CD4-positive, alpha-beta T cell treated with Interleukin-15 for 4 hours (primary cell): ENCODE results near the gene LRRC17.

Experiments
- DNase-seq: peaks from one replicate; pipeline ENCODE4 v3.0.0-alpha.2; 2020; ENCODE audit warnings: low spot score

The LRRC17 gene

GRCh38 chr7:102988631-102989560 is 76.1 kb downstream of the LRRC17 start:
- DNase-seq, result no peak

GRCh38 chr7:102990642-102991041 is 77.8 kb downstream of the LRRC17 start:
- no peak for DNase-seq

GRCh38 chr7:102991077-102991539 is 78.3 kb downstream of the LRRC17 start:
- DNase-seq, result no peak

DNA sequence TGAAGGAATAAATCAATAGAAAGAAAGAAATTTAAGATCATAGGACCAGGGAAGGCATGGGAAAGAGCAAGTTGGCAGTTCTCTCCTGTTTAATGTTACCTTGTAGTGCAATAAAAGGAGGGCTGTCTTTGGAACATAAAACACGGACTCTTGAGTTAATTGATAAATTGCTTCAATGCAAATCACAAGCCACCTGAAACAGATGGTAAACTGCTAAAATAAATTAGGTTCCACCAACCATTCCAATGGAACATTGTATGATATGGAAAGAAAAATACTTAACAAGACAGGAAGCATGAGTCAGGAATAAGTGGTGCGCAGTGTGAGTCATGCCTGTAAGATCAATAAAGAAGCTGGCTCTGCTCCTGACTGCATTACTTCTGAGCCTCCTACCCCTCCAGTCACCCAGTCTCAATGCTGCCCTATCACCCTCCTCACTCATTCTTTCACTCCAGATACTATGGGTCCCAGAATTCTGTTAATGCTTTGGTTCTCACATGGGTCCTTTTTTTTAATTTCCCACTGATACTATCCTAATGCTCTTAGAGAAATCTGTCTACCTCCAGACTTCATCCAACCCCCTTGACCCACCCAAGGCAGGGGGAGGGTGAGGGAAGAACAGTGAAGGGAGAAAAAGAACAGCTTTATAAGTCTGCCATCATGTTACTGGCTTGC is 78.9 kb downstream of the LRRC17 start:
- DNase-seq, result no peak

GRCh38 chr7:102992509-102992937 is 79.7 kb downstream of the LRRC17 start:
- DNase-seq, result no peak

DNA sequence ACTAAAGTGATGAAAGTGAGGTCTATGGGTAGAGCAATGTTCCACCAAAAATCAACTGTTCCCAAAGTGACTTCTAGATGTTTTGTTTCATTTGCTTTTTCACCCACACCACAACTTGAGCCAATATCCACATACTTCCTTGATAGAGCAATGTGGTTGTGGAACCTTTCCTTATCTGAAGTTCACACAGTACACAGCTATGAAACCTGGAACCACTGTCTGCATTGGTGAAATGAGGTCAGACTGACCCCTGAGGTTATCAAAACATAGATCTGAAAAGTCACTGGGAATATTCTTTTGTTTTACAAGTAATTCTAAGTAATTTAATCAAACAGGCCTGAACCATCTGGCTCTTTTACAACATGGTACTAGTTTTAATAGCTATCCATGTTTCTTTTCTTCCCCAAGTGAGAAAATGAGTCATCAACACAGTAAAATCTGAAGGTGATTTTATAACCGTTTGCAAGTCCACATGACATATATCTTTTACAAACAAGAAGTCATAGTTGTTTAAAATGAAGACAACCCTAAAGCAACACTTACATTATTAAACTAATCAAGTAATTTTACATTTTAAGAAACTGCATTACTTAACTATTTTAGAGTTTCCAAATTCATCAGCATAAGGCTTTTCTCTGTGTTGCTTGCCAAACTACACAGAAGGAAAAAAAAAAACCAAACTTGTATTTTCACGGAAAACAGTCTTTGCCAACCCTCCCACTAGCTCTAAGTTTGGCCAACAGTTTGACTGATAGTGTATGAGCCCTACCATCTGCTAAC is 80.3 kb downstream of the LRRC17 start:
- DNase-seq, result no peak

GRCh38 chr7:102993718-102994029 is 80.9 kb downstream of the LRRC17 start:
- DNase-seq, result no peak

DNA sequence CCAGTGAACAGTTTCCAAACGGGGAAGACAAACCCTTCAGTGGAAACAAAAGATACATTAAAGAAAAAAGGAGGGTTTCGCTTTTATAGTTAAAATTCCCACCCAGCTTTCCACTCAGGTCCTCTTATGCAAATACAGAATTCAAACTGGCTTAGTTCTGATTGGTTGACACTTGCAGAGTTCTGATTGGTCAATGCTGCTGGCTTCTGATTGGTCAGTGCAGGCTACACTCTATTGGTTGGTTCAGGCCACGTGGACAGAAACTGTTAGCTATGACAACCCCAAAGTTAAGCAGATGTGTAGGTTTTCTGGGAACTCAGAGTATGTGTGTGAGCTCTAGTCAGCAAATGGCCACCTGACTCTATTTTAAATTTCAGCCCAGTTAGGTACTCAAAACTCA is 81.8 kb downstream of the LRRC17 start:
- DNase-seq, result no peak
